DMS79 treated with DMSO at 0.1 percent for 48 hours (cell line): ENCODE measurements around the gene MYL12B.
"Not testable (repeated sequence)": the region's sequence is repeated elsewhere in the genome, so short reads cannot be mapped to it uniquely, and the experiment has no call there.

ENCODE experiments used
- DNase-seq: peaks from one replicate; lab custom pipeline; 2025; lab: John Stamatoyannopoulos, UW

Gene MYL12B

GRCh38 chr18:3262234-3263131 is 550 bp downstream of the MYL12B start:
- DNase-seq, result no peak

GRCh38 chr18:3263132-3263700 is 1.3 kb downstream of the MYL12B start:
- DNase-seq, result no peak

GRCh38 chr18:3264362-3264761 is 2.4 kb downstream of the MYL12B start:
- no peak for DNase-seq

- no peak for DNase-seq
Observed at GRCh38 chr18:3265564-3266033, 3.7 kb downstream of the MYL12B start.

GRCh38 chr18:3266062-3266608 is 4.2 kb downstream of the MYL12B start:
- no peak for DNase-seq

- no peak for DNase-seq
Observed at GRCh38 chr18:3268306-3268705, 6.4 kb downstream of the MYL12B start.

- DNase-seq, result no peak
Observed at GRCh38 chr18:3269241-3269913, 7.4 kb downstream of the MYL12B start.

GRCh38 chr18:3269914-3270299 is 8.0 kb downstream of the MYL12B start:
- DNase-seq, result no peak

- DNase-seq, result no peak
Observed at GRCh38 chr18:3273042-3273441, 11.1 kb downstream of the MYL12B start.

- not testable (repeated sequence) for DNase-seq
Observed at GRCh38 chr18:3277643-3278213, 15.8 kb downstream of the MYL12B start.

- no peak for DNase-seq
Observed at GRCh38 chr18:3279201-3280185, 17.6 kb downstream of the MYL12B start.

- DNase-seq, result peak; percentile 84
Observed at GRCh38 chr18:3281456-3282400, 19.8 kb downstream of the MYL12B start.

GRCh38 chr18:3283253-3283863 is 21.4 kb downstream of the MYL12B start:
- no peak for DNase-seq

- no peak for DNase-seq
Observed at GRCh38 chr18:3283908-3284307, 22.0 kb downstream of the MYL12B start.

- no peak for DNase-seq
Observed at GRCh38 chr18:3284501-3284900, 22.6 kb downstream of the MYL12B start.

- no peak for DNase-seq
Observed at GRCh38 chr18:3286159-3286558, 24.2 kb downstream of the MYL12B start.

GRCh38 chr18:3293196-3293951 is 31.4 kb downstream of the MYL12B start:
- no peak for DNase-seq

GRCh38 chr18:3294435-3295080 is 32.6 kb downstream of the MYL12B start:
- peak; percentile 70 for DNase-seq
